Epidermal melanocyte (primary cell): Measurements from ENCODE around the gene TBL1X.
A peak's percentile ranks its signal among the peaks of the same experiment; 100 is the strongest.

Experiments used
- DNase-seq: peaks from one replicate; pipeline ENCODE4 v3.0.0; 2011; ENCODE audit warnings: low spot score; ENCODE audit not compliant: insufficient read length

TBL1X gene

DNA sequence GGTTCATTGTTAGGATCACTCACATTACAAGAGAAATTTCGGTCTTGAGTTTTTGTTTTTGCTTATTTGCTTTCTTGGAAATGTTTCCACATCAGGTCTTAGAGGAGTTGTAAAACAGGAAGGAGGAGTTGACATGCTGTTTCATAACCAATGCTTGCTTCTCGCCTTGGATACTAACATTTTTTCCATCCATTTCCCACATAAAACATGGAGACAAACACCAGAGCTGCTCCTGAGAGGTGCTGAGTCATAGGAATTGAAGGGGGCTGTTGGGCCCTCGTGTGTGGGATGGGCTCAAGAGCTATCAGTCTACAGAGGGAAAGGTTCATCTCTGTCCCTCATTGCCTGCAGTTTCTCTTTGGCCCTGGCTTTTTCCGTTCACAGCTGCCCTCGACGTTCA, 29.9 kb downstream of the TBL1X start:
- DNase-seq: no peak

DNA sequence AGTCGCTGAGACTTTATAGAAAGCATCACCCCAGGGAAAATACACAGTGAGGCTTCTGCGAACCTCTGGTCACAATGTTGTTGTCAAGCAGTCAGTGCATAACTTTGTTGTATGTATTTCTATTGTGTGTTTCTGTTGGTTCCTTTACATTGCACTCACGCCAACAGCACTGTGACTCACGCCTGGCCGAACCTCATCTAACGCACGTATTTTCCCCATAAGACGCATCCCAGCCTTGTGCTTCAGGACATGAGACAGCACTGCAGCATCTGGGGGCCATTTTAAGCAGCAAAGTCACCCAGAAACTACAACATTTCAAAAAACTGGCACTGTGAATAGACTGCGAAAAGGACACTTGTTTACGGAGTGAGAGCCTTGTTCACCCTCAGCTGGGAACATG, 30.6 kb downstream of the TBL1X start:
- DNase-seq: no peak

DNA sequence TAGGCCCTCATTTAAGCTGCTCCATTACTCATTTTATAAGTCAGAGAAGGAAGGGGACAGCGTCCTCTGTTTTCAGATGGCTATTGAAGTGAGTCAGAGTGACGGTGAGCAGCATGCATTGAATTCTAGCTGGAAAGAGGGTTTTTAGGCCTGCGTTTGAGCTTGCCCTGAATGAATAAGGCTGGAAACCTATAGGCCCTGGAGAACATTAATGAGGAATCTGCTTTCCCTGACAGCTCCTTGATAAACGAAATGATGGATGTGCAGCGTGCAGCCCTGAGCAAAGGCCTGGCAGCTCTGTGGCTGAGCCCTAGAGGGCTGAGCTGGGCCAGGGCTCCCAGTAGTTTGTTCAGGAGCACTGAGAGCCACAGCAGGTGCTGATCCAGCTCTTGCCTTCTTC, 33.4 kb downstream of the TBL1X start:
- DNase-seq: no peak

DNA sequence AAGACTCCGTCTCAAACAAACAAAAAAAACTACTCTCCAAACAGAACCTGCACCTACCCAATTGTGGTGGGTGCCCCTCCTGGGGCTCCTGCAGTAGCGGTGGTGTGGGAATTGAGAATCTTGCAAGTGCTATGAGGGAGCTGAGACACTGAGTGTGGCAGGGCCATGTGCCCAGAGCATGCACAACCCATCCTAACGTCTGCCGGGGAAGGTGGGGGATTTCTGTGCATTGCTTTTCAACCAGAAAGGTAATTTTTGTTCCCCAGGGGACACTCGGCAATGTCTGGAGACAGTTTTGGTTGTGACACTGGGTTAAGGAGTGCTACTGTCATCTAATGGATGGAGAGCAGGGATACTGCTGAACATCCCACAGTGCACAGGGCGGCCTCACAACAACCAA, 35.7 kb downstream of the TBL1X start:
- DNase-seq: no peak

DNA sequence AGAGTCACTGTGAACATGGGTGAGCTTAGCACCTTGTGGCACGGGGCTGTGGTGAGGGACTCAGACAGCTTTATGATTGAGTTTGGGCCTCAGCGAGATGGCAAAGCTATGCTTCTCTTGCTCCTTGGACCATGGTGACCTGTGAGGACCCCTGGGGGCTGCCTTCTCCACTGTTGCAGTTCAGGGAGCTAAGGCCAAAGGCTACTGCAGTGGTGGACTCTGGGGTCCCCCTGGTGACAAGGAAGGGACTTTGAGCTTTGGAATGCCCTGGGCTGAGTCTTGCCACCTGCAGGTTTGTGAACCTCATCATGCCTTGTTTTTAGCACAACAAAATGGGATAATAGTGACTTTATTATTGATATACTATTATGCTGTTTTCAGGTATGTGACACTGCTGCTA, 36.5 kb downstream of the TBL1X start:
- no peak for DNase-seq

DNA sequence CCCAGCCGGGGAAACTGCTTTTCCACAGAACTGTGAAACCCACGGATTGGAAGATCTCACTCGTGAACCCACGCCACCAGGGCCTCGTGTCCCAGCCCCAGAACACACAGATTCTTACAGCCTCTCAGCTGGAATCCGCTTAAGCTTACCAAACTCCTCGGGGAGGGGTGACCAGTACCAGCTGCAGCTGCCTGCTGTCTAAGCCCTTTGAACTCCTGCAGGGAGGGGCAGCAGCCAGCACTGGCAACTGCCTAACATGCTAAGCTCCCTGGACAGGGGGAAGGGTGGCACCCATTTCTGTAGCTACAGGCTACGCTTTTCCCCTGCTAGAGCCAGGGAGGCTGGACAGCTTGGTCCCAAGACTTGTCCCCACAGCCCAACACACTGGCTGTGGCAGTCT, 38.4 kb downstream of the TBL1X start:
- no peak for DNase-seq

DNA sequence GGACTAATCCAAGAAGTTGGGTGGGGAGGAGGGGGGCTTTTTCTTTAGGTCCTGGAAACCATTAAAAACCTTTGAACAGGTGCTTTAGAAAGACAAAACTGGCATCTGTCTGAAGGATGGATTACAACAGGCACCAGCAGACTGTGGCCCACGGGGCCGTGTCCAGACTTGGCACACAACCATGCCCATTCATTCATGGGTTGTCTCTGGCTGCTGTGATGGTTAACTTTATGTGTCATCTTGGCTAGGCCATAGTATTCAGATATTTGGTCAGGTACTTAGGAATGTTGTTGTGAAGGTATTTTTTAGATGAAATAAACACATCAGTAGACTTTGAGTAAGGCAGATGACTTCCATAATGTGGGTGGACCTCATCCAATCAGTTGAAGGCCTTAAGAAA, 45.5 kb downstream of the TBL1X start:
- no peak for DNase-seq

DNA sequence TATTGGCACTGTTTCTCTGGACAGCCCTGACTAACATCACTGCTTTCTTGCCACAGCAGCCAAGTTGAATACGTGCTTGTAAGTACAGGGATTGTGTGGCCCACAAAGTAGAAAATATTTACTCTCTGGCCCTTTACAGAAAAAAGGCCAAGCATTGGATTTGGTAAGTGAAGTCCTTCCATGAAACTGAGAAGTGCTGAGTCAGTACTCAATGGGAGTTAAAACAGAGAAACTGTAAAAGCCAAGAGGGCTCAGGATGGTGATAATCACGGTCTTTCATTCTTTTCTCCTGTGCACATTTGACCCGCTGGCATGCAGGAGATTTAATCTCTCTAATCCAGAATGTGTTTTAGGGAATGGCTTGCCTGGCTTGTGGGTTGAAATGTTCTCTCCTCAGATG, 46.1 kb downstream of the TBL1X start:
- no peak for DNase-seq

DNA sequence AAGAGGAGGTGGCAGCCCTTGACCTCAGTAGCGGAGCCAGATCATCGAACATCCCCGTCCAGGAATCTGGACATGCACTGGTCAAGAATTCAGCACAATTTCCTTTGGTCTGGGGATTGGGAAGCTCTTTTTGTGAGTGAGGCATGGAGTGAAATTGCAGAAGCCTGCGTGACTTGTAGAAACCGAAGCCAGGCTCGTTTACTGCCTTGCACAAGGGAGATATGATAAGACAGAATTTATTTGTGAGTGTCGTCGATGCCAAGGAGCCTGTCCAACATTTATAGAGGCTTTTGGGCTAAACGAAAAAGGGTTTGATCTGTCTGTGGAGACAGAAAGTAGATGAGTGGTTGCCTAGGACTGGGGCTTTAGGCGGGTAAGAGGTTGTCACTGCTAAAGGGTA, 50.6 kb downstream of the TBL1X start:
- no peak for DNase-seq

DNA sequence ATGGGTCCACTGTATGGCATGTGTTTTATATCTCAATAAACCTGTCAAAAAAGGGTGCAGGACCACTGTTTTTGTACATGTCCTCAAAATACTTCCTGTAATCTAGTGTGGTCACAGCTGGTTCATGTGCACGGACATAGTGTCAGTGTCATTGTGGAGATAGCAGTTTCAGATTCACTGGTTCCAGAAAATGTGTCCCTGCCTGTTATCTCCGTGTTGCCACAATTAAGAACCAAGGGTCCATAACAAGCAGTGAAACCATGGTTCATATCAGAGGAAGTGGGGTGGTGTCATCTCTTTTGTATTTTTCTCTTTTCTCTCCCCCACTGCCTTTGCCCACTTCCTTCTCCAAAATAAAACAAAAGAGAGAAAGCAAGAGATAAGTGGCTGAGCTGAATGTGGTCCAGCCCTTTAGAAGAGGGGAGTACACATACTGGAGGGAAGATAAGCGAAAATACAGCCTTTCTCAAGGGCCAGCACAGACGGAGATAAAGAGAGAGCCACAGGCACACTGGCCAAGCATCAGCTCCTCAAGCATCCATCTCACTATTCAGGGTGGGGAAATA, 51.2 kb downstream of the TBL1X start:
- DNase-seq: no peak

DNA sequence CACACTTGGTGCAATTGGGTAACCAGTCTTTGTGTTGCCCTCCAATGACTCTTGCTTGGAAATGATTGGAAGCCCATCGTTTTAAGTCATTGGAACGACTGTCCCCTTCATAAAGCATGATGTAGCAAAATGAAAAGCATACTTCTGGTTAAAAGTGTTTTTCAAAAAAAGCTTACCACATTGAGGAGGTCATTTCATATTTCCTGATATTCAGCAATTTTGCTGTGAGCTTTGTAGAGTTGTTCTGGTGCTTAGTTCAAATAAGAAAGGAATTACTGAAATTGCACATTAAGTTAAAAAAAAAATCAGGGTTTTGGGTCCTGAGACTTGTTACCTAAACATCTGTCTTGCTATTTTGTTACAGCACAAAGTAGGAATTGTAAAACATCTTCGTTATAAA, 51.8 kb downstream of the TBL1X start:
- no peak for DNase-seq

DNA sequence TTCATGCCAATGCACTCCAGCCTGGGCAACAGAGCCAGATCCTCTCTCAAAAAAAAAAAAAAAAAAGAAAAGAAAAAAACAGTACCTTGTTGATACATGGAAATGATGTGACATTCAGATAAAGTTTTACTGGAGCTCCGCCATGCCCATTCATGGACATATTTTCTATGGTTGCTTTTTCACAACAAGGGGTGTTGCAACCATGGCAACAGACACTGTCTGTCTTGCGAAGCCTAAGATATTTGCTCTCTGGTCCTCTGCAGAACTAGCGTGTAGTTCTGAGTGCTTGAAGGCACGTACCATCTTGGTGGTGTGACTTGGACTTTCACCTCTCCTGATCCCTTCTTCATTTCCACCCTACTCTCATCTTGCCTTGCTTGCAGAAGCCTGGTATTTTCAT, 53.2 kb downstream of the TBL1X start:
- no peak for DNase-seq

DNA sequence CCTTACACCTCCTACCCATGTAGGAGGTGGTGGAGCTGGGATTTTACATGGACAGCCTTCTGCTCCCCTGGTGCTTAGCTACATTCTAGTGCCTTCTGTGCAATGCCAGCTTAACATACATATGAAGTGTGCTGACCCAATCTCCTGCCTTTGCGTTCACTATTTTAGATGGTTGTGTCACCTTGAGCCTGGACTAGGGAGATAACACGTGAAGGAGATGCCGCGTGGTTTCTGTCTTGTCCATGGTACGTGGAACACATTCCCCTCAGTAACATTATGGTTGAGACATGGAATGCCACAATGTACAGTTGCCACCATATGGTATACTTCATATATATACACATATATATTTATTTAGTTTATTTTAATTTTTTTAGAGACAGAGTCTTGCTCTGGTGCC, 54.0 kb downstream of the TBL1X start:
- no peak for DNase-seq

DNA sequence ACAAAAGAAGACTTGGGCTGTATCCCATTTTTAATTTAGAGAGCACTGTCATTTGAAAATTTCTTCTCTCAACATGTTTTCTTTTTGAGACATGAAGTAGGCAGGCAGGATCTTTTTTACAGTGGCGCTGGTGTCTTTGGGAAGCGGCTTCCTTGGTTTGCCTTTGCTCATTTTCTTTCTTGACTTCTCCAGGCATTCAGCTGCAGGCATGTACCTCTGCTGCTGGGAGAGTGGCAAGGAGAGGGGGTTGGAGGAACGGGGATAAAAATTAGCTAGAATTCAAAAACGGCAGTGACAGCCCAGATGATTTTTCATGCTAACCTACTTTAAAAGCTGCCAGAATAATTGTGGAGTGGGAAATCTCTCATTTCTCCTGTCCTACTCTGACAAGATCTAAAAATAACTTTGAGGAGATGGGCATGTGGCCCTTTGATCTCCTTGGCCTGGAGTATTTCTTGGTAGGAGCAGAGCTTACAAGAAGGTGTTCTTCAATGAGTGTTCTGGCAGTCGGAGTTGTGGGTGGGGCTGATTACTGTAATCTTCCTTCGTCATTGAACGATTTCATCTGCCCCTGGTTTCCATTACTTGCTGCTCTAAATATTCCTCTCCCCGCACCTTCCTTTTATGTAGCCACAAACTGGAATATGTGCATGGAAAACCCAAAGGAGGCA, 54.8 kb downstream of the TBL1X start:
- no peak for DNase-seq

DNA sequence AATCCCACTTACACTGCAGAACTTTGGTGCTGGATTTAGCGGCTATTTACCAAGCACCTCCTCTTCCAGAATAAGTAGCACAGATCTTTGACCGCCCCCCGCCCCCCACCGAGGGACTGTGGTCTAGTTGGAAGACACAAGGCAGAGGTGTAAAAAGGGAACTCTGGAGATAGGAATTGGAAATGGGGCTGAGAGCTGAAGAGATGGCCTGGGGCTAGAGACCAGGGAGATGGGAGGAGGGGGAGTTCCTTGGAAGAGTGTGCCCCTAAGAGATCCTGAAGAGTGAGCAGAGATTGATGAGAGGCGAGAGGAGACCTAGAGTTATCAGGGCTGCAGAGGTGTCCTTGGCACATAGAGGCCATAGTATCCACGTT, 55.3 kb downstream of the TBL1X start:
- no peak for DNase-seq

DNA sequence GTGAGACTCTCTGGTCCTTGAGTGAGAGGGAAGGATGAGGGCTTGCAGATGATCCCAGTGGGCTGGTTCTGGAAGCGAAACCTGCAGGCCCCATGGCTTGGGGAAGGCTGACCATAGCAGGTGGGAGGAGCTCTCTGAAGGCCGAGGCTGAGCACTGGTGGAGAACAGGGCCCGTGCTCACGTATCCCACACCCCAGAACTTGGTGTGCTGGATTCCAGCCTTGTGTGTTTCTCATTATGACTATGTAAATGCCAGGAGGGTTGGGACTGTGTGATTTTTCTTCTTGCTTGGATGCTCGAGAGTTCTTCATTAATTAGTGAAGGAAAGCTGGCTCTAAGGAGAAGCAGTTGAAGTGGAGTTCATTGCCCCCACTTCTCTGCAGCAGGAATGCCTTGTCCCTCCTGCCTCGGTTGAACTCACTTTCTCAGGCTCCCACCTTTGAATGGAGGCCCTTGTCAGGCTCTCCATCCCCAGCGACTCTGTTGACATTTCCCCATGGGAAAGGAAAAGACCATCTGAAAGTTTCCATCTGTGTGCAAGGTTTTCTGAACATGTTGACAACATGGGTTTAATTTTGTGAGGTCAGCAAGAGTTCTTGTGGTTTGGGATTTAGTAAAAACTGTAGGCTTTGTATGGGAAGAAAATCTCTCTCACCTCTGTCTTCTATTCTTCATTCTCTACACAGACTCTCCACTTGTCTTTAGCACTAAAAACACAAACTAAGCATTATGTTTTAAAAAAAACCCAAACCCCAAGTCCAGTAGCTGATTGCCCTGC, 57.7 kb downstream of the TBL1X start:
- DNase-seq: no peak

DNA sequence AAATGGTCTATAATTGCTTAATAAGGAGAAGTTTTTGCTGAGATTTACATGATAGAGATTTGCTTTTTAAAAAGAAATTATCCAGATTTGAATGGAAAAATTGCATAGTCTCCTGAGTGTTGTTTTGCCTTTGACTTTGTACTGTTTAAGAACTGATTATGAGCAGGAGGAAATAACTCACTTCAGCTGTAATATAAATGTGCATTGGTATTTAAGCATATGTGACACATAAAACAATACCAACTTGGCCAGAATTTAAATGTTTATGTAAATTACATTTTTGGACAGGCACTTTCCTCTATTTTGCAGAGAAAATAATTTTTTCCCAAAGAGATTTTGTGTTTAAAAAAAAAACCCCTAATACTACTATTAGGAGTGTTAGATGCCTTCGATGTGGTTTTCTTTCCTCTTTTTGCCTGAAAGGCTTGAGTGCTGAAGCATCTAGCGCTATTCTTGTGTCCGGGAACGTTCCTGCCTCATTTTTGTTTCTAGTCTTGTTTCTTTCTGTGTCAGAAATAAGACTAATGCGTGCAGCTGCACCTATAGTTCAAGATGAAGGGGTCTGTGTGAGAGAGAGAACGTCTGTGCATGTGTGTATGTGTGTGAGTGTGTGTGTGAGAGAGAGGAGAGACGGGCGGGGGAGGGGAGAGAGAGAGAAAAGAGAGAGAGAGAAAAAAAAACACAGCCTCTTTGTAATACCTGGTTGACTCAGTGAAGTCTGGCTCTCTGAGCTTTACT, 60.8 kb downstream of the TBL1X start:
- no peak for DNase-seq

DNA sequence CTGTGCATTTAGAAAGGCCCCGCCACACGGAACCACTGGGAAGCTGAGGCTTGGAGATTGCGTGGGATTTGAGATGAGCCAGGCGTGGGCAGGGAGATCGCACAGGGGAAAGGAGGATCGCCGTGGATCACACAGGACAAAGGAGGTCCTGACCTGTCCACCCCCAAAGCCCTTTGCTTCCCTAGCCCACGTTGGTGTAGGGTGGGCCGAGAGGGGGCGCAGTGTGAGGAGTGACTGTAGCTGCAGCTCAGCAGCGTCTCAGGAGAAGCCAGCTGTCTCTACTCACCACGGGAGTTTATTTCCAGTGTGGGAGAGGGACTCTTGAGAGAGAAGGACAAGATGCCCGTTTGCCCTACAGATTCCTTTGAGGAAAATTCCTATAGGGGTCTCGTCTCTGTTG, 62.1 kb downstream of the TBL1X start:
- DNase-seq: no peak

DNA sequence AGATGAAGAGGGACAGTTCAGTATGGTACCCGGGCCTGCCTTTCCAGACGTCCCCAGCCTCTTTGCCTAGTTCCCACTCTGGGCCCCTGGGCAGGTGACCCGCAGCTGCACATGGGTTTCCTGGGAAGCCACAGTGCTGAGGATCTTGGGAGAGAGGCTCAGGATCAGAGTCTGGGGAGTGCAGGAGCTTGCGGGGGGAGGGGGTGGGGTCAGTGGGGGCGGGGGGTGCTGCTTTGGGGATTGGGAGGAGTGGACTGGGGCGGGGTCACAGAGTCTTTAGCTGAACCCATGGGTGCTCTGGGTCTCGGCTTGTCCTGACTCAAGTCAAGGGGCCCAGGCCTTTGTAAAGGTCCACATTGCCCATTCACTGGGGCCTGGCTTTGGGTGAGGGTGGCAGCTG, 63.6 kb downstream of the TBL1X start:
- no peak for DNase-seq

DNA sequence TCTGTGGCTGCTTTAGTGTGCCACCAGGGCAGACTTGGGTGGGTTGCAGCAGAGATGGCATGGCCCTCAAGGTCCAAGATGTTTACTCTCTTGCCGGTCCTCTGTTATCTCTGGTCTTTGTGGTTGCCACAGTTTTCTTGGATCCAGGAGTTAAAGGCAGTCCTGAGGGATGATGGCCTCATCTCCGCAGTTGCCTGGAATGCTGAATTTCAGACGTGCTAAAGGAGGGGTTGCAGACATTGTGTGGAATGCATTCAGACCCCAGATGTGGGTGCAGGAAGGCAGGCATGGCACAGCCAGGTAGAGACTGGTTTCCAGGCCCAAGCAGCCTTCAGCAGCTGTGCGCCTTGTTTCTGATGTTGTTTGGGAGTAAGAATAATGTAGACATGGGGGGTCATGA, 64.4 kb downstream of the TBL1X start:
- no peak for DNase-seq

DNA sequence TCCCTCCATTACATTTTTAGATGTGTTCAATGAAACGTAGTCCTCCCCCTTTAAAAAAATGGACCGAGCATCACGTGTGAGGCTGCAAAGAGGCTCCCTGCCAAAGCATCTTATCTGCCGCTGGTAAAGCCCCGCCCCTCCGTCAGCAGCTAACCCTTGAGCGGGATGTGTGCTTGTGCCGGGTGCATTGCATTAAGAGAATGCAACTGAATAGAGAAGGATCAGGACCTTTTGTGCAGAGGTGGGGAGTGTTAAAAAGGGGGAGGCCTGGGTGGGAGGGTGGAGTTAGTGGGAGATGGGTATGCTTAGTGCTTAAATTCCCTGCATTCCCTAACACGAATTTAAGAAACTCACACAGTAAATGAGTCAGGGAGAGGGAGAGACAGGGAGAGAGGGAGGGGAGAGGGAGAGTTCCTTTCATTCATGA, 66.0 kb downstream of the TBL1X start:
- DNase-seq: peak; percentile 58

DNA sequence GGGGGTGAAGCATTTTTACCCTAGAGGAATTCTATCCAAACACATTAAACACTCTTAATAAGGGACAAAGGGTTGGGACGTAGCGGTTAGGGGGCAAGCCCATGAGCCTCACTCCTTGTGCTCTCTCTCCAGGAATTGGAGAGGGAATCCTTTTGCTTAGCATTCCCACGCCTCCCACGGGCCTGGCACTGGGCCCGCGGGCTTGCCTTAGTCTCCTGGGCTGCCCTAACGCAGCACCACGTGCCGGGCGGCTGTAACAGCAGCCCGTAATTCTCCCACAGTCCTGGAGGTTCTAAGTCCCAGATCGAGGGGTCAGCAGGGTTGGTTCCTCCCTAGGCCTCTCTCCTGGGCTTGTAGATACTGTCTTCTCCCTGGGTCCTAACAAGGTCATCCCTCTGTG, 67.5 kb downstream of the TBL1X start:
- DNase-seq: no peak
